Inferior parietal cortex (tissue), 1 donor: Measurements from ENCODE around the gene ZNF273.
A peak's percentile ranks its signal among the peaks of the same experiment; 100 is the strongest.
"Not testable (repeated sequence)": the region's sequence is repeated elsewhere in the genome, so short reads cannot be mapped to it uniquely, and the experiment has no call there.

Experiments
- DNase-seq: peaks from one replicate; pipeline ENCODE4 v3.0.0-alpha.2; 2016; ENCODE audit errors: extremely low spot score

The ZNF273 gene

GRCh38 chr7:64888901-64889685 is 14.0 kb upstream of the ZNF273 start:
- DNase-seq = no peak

GRCh38 chr7:64889686-64890162 is 13.3 kb upstream of the ZNF273 start:
- no peak for DNase-seq

GRCh38 chr7:64890273-64890672 is 12.8 kb upstream of the ZNF273 start:
- DNase-seq = not testable (repeated sequence)

GRCh38 chr7:64890761-64891362 is 12.2 kb upstream of the ZNF273 start:
- peak; percentile 53 for DNase-seq

- DNase-seq = peak; percentile 33
These were observed 11.6 kb upstream of the ZNF273 start for GRCh38 chr7:64891363-64892081.

GRCh38 chr7:64892116-64892515 is 11.0 kb upstream of the ZNF273 start:
- peak; percentile 32 for DNase-seq

- peak; percentile 21 for DNase-seq
These were observed 10.3 kb upstream of the ZNF273 start for GRCh38 chr7:64892666-64893309.

- no peak for DNase-seq
These were observed 9.7 kb upstream of the ZNF273 start for GRCh38 chr7:64893401-64893800.

GRCh38 chr7:64902461-64902805 is 640 bp upstream of the ZNF273 start:
- DNase-seq = not testable (repeated sequence)

- no peak for DNase-seq
These were observed 935 bp downstream of the ZNF273 start for GRCh38 chr7:64904008-64904407.

GRCh38 chr7:64905133-64905532 is 2.1 kb downstream of the ZNF273 start:
- no peak for DNase-seq

GRCh38 chr7:64905547-64905946 is 2.5 kb downstream of the ZNF273 start:
- no peak for DNase-seq

- no peak for DNase-seq
These were observed 4.7 kb downstream of the ZNF273 start for GRCh38 chr7:64907641-64908326.

GRCh38 chr7:64908358-64908757 is 5.3 kb downstream of the ZNF273 start:
- no peak for DNase-seq

- DNase-seq = peak; percentile 28
These were observed 11.5 kb downstream of the ZNF273 start for GRCh38 chr7:64914557-64914956.

GRCh38 chr7:64915301-64915700 is 12.2 kb downstream of the ZNF273 start:
- DNase-seq = not testable (repeated sequence)

- DNase-seq = not testable (repeated sequence)
These were observed 25.4 kb downstream of the ZNF273 start for GRCh38 chr7:64928252-64929187.

GRCh38 chr7:64934478-64934877 is 31.4 kb downstream of the ZNF273 start:
- DNase-seq = no peak

- no peak for DNase-seq
These were observed 35.5 kb downstream of the ZNF273 start for GRCh38 chr7:64938540-64938939.

GRCh38 chr7:64940021-64940420 is 36.9 kb downstream of the ZNF273 start:
- DNase-seq = not testable (repeated sequence)
